Bronchial epithelial cell (primary cell): ENCODE data around the gene SESN2. TPM values are rescaled to one million over a fixed set of nuclear protein-coding genes. Genes with fewer than 3 reads are reported as not detected.

Source experiments
- DNase-seq: peaks from one replicate; pipeline ENCODE4 v3.0.0-alpha.2; 2010; ENCODE audit warnings: low read depth
- FAIRE-seq: peaks from 2 replicates; lab custom pipeline; 2011; peaks lifted over from hg19 to GRCh38; lab: Jason Lieb, UNC
- H3K27me3 ChIP-seq: 2 replicates; pipeline ENCODE4 v1.5.1; 2011; ENCODE audit warnings: low read length; ENCODE audit not compliant: control insufficient read depth, insufficient read depth
- H3K36me3 ChIP-seq: 2 replicates; pipeline ENCODE4 v1.5.1; 2011; ENCODE audit warnings: low read length; ENCODE audit not compliant: control insufficient read depth, insufficient read depth
- H3K4me3 ChIP-seq: 2 replicates; pipeline ENCODE4 v1.5.1; 2011; ENCODE audit warnings: mild to moderate bottlenecking, low read depth, low read length, control low read depth
- CTCF ChIP-seq: IDR thresholded peaks from 2 replicates; pipeline ENCODE4 v1.5.1; 2011; ENCODE audit warnings: mild to moderate bottlenecking, moderate library complexity, low read length, control low read depth, inconsistent platforms; ENCODE audit not compliant: insufficient read depth, severe bottlenecking
- total RNA-seq: library from RNA; depleted of rRNA; stranded (reverse); fragments of >200 nt; gene quantifications from 2 replicates; pipeline ENCODE4 v1.2.1, GENCODE V29; 2014

Gene SESN2, protein sequence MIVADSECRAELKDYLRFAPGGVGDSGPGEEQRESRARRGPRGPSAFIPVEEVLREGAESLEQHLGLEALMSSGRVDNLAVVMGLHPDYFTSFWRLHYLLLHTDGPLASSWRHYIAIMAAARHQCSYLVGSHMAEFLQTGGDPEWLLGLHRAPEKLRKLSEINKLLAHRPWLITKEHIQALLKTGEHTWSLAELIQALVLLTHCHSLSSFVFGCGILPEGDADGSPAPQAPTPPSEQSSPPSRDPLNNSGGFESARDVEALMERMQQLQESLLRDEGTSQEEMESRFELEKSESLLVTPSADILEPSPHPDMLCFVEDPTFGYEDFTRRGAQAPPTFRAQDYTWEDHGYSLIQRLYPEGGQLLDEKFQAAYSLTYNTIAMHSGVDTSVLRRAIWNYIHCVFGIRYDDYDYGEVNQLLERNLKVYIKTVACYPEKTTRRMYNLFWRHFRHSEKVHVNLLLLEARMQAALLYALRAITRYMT
- 24.2 and 36.4 TPM in 2 replicates for total RNA-seq

- TF ChIP-seq CTCF = no peak
- FAIRE-seq = no peak
These were observed at the start of gene SESN2 for GRCh38 chr1:28259252-28259933. TSS of gene SESN2 (plus strand) at chr1:28259518. CDS start at chr1:28259848, 330 bp downstream.

GRCh38 chr1:28209700-28210099 is 49.6 kb upstream of the SESN2 start:
- FAIRE-seq (peak; percentile 7), DNase-seq (no peak)
- TF ChIP-seq CTCF = no peak
- H3K27me3 ChIP-seq = no peaks in the 10 kb centered on the region
- no peak overlapping the region for H3K4me3 ChIP-seq
- peaks cover 4% of the 10 kb centered on the region for H3K36me3 ChIP-seq

More at GRCh38 chr1:28259252-28259933, at the start of gene SESN2:
- no peaks in the 10 kb centered on the region for H3K27me3 ChIP-seq
- peak; percentile 98 for DNase-seq
- peaks cover 6% of the 10 kb centered on the region for H3K36me3 ChIP-seq
- peak within 1 kb of the TSS; percentile 98 for H3K4me3 ChIP-seq

- DNase-seq (no peak), FAIRE-seq (no peak)
- H3K4me3 ChIP-seq = no peak overlapping the region
- H3K27me3 ChIP-seq = no peaks in the 10 kb centered on the region
- peaks cover 4% of the 10 kb centered on the region for H3K36me3 ChIP-seq
- no peak for TF ChIP-seq CTCF
These were observed 46.0 kb upstream of the SESN2 start for GRCh38 chr1:28213315-28213714.

DNA sequence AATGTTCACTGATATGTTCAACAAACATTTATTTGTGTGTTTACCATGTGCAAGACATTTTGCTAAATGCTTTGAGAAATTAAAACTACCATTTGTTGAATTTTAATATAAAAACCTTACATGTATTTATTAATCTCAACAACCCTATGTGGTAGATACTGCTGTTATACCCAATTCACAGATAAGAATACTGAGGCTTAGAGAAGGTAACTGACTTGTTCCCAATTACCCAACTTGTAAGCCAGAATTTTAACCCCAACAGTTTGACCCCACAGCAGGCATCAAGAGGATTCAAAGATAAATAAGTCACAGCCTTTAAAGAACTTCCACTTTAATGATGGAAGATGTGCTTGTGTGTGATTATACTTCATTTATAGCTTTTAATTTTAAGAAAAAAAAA is 30.2 kb upstream of the SESN2 start:
- Histone ChIP-seq H3K27me3 (no peaks in the 10 kb centered on the region), H3K4me3 (no peak overlapping the region), H3K36me3 (peaks cover 9% of the 10 kb centered on the region)
- no peak for TF ChIP-seq CTCF
- FAIRE-seq (no peak), DNase-seq (no peak)

- no peaks in the 10 kb centered on the region for H3K27me3 ChIP-seq
- no peak for TF ChIP-seq CTCF
- FAIRE-seq (no peak), DNase-seq (no peak)
- peaks cover 9% of the 10 kb centered on the region for H3K36me3 ChIP-seq
- H3K4me3 ChIP-seq = no peak overlapping the region
These were observed 29.3 kb upstream of the SESN2 start for GRCh38 chr1:28229996-28230395.
